Osteoblast (primary cell): ENCODE data around the gene SLC22A3. TPM values are rescaled to one million over a fixed set of nuclear protein-coding genes. Genes with fewer than 3 reads are reported as not detected.

Experiments used
- DNase-seq: peaks from one replicate; pipeline ENCODE4 v3.0.0; 2011; ENCODE audit warnings: low spot score, mixed read lengths; ENCODE audit not compliant: insufficient read length; ENCODE audit errors: missing footprints
- H2AFZ ChIP-seq: 2 replicates; pipeline ENCODE4 v1.6.0; 2011; ENCODE audit warnings: mild to moderate bottlenecking, low read length
- H3K27ac ChIP-seq: 2 replicates; pipeline ENCODE4 v1.5.1; 2011; ENCODE audit warnings: mild to moderate bottlenecking, low read depth, low read length, moderate library complexity
- H3K27me3 ChIP-seq: 2 replicates; pipeline ENCODE4 v1.6.0; 2012; ENCODE audit warnings: mild to moderate bottlenecking, control low read depth, inconsistent platforms, low read length, moderate library complexity; ENCODE audit not compliant: insufficient read depth
- H3K36me3 ChIP-seq: 2 replicates; pipeline ENCODE4 v1.5.1; 2011; ENCODE audit warnings: mild to moderate bottlenecking, low read length, control low read depth, moderate library complexity; ENCODE audit not compliant: insufficient read depth
- H3K4me1 ChIP-seq: 2 replicates; pipeline ENCODE4 v1.5.1; 2011; ENCODE audit warnings: mild to moderate bottlenecking, low read length, control low read depth, moderate library complexity; ENCODE audit not compliant: insufficient read depth
- H3K4me2 ChIP-seq: 2 replicates; pipeline ENCODE4 v1.6.0; 2011; ENCODE audit warnings: mild to moderate bottlenecking, low read length; ENCODE audit not compliant: insufficient read depth
- H3K4me3 ChIP-seq: fragments of 200-600 bp; sonication (generic); 3 replicates; pipeline ENCODE4 v1.5.1; 2012; ENCODE audit warnings: mild to moderate bottlenecking, low read length, inconsistent platforms; ENCODE audit not compliant: insufficient read depth
- H3K79me2 ChIP-seq: 2 replicates; pipeline ENCODE4 v1.6.0; 2012; ENCODE audit warnings: mild to moderate bottlenecking, low read length, control low read depth, inconsistent platforms; ENCODE audit not compliant: insufficient read depth
- H3K9me3 ChIP-seq: 2 replicates; pipeline ENCODE4 v1.5.1; 2011; ENCODE audit warnings: low read depth, low read length, control low read depth
- H4K20me1 ChIP-seq: 2 replicates; pipeline ENCODE4 v1.6.0; 2012; ENCODE audit warnings: mild to moderate bottlenecking, low read length, control low read depth; ENCODE audit not compliant: insufficient read depth
- total RNA-seq: library from RNA; depleted of rRNA; stranded (reverse); fragments of >200 nt; gene quantifications from 2 replicates; pipeline ENCODE4 v1.2.3, GENCODE V29; 2012
- TF ChIP-seq, protein P1 (sequence below): IDR thresholded peaks from 2 replicates; pipeline ENCODE4 v1.5.1; 2011; ENCODE audit warnings: mild to moderate bottlenecking, low read depth, low read length, moderate library complexity; ENCODE audit errors: extremely low read depth

SLC22A3 gene, protein sequence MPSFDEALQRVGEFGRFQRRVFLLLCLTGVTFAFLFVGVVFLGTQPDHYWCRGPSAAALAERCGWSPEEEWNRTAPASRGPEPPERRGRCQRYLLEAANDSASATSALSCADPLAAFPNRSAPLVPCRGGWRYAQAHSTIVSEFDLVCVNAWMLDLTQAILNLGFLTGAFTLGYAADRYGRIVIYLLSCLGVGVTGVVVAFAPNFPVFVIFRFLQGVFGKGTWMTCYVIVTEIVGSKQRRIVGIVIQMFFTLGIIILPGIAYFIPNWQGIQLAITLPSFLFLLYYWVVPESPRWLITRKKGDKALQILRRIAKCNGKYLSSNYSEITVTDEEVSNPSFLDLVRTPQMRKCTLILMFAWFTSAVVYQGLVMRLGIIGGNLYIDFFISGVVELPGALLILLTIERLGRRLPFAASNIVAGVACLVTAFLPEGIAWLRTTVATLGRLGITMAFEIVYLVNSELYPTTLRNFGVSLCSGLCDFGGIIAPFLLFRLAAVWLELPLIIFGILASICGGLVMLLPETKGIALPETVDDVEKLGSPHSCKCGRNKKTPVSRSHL
- 18.9 and 22.1 TPM in 2 replicates for total RNA-seq

DNA sequence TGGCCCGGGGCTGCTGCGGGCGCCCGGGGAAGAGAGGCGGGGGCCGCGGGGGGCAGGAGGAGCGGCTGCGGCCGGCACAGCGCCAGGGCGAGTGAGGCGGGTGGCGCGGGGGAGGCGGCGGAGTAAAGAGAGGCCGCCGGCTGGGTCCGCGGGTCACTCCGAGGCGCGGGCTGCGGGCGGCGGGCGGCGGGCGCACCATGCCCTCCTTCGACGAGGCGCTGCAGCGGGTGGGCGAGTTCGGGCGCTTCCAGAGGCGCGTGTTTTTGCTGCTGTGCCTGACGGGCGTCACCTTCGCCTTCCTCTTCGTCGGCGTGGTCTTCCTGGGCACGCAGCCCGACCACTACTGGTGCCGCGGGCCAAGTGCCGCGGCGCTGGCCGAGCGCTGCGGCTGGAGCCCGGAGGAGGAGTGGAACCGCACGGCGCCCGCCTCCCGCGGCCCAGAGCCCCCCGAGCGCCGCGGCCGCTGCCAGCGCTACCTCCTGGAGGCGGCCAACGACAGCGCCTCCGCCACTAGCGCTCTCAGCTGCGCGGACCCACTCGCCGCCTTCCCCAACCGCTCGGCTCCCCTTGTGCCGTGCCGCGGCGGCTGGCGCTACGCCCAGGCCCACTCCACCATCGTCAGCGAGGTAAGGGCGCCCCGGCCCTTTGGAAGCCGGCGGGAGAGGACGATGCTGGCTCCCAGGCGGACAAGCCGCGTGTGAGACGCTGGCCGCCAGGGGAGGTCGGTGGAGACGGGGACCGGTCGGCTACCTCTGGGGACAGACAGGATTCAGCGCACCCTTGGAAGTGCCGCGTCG lies at the start of gene SLC22A3:
TSS of gene SLC22A3 (plus strand) at position 156 of the 797 bp plus-strand sequence. CDS start at position 198, 42 bp downstream.
- no peak within 1 kb of the TSS for H3K27ac ChIP-seq
- peak within 1 kb of the TSS; percentile 69 for H3K4me3 ChIP-seq
- TF ChIP-seq, protein P1, sequence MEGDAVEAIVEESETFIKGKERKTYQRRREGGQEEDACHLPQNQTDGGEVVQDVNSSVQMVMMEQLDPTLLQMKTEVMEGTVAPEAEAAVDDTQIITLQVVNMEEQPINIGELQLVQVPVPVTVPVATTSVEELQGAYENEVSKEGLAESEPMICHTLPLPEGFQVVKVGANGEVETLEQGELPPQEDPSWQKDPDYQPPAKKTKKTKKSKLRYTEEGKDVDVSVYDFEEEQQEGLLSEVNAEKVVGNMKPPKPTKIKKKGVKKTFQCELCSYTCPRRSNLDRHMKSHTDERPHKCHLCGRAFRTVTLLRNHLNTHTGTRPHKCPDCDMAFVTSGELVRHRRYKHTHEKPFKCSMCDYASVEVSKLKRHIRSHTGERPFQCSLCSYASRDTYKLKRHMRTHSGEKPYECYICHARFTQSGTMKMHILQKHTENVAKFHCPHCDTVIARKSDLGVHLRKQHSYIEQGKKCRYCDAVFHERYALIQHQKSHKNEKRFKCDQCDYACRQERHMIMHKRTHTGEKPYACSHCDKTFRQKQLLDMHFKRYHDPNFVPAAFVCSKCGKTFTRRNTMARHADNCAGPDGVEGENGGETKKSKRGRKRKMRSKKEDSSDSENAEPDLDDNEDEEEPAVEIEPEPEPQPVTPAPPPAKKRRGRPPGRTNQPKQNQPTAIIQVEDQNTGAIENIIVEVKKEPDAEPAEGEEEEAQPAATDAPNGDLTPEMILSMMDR, result no peak
- no peaks in the 10 kb centered on the region for H3K4me1 ChIP-seq
- peak; percentile 92 for DNase-seq
- no peaks in the 10 kb centered on the region for H3K9me3 ChIP-seq
- peak within 1 kb of the TSS; percentile 79 for H3K4me2 ChIP-seq
- H3K79me2 ChIP-seq, result no peaks in the 10 kb centered on the region
- H3K36me3 ChIP-seq, result no peaks in the 10 kb centered on the region
- H4K20me1 ChIP-seq, result no peaks in the 10 kb centered on the region
- peak within 1 kb of the TSS; percentile 77 for H2AFZ ChIP-seq
- peaks cover 26% of the 10 kb centered on the region for H3K27me3 ChIP-seq

DNA sequence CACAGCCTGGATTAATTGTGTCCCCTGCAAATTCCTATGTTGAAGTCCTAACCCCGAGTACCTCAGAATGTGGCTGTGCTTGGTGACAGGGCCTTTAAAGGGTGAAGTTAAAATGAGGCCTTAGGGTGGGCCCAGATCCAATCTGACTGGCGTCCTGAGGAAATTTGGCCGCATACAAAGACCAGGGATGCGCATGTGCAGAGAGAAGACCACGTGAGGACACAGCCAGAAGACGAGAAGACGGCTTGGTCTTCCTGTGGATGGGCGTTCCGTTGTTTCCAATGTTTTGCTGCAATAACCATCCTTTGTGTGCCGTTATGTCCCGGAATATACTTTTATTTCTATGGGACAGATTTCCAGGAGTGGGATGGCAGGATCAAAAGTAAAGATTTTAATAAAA lies 48.6 kb upstream of the SLC22A3 start:
- H3K9me3 ChIP-seq, result no peaks in the 10 kb centered on the region
- no peaks in the 10 kb centered on the region for H3K27me3 ChIP-seq
- H3K4me1 ChIP-seq, result peaks cover 3% of the 10 kb centered on the region
- H3K79me2 ChIP-seq, result no peaks in the 10 kb centered on the region
- no peak overlapping the region for H3K4me2 ChIP-seq
- H3K4me3 ChIP-seq, result no peak overlapping the region
- no peak for DNase-seq
- H3K27ac ChIP-seq, result no peak overlapping the region
- no peak overlapping the region for H2AFZ ChIP-seq
- TF ChIP-seq, protein P1, result no peak
- no peaks in the 10 kb centered on the region for H3K36me3 ChIP-seq
- no peaks in the 10 kb centered on the region for H4K20me1 ChIP-seq

DNA sequence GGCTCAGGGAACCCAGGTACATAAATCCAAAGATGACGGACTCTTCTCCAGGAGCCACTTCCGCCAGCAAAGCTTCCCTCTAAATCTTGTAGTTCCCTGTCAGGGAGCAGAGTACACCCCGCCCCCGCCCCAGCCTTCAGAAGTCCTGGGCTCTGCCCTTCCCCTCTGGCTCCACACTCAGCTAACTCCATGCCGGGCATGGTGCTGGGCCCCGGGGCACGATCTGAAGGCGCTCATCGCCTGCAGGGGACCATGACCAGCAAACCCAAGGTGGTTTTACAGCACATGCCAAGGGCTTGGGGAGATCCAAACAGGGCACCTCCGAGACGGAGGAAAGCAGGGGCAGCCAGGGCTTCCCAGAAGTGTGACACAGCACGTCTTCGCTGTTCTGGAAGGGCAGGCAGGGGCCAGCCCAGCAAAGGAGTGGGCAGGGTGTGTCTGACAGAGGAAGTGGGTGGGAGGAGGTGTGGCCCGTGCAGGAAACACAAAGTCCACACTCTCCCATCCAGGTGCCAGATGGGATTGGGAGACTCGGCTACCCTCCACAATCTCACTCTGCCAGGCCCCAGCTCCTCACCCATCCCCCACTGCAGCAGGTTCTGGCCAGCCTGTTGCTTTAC lies 48.0 kb upstream of the SLC22A3 start:
- Histone ChIP-seq H3K9me3 (no peaks in the 10 kb centered on the region), H3K79me2 (no peaks in the 10 kb centered on the region), H3K4me1 (peaks cover 3% of the 10 kb centered on the region), H3K36me3 (no peaks in the 10 kb centered on the region), H3K4me3 (no peak overlapping the region), H3K27ac (no peak overlapping the region), H3K4me2 (no peak overlapping the region), H2AFZ (no peak overlapping the region), H4K20me1 (no peaks in the 10 kb centered on the region), H3K27me3 (no peaks in the 10 kb centered on the region)
- DNase-seq, result no peak
- TF ChIP-seq, protein P1, result no peak
